Amygdala (tissue), 56 donors: ENCODE measurements around the gene TRIM58.

Experiments
- DNase-seq, 56 donors: peaks; one replicate each; lab custom pipeline; 2025; lab: John Stamatoyannopoulos, UW

The TRIM58 gene

DNA sequence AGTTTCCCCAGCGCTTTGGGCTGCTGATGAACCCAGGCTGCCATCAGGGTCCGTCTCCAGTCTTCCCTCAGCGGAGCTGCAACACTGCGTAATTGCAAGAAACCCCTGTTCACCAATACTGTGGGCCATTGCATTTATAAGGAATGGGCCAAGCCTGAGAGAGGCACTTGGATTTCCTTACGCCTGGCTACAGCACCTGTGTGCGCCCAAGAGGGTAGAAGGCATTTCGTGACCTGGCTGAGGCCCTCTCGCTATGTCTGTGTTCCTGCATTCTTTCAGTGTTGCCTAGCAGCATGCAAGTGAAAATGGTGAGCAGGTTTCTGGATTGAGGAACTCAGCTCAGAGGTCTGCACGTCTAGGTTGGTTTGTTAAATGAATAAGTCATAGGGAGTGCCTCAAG, 26.4 kb downstream of the TRIM58 start:
- no peak for DNase-seq

DNA sequence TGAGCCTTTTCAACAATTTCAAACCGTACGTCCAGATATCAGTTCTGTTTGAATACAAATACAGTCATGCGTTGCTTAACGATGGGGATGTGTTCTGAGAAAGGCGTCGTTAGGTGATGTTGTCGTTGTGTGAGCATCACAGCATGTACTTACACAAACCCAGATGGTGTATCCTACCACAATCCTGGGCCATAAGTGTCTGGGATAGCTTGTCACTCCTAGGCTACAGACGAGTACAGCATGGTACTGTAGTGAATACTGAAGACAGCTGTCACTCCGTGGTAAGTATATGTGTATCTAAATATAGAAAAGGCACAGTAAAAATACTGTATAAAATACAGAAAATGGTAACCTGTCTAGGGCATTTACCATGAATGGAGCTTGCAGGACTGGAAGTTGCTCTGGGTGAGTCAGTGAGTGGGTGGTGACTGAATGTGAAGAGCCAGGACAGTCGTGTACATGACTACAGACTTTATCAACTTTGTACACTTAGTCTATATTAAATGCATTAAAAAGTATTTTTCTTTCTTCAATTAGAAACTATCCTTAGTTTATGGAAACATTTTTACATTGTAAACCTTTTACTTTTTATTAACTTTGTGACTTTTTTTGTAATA, 27.9 kb downstream of the TRIM58 start:
- DNase-seq, result no peak

DNA sequence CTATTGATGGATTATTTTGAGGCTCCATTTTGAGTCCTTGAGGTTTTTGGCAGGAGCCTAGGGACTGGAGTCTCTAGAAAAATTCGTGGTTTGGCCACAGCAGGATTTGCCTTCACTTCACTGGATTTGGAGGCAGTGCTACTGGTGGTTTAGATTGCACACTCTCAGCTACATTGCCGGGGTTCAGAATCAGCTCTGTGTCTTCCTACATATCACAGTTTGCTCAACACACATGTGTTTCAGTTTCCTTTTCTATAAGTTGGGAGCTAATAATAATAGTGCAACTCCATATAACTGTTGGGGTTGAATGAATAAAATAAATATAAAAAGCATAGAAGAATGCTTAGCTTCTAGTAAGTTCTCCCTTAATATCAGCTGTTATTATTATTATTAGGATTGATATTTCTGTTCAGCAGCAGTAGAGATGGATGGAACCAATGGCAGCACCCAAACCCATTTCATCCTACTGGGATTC, 38.2 kb downstream of the TRIM58 start, which contains the start of gene OR2W3:
Gene OR2W3 (plus strand): TSS at position 425 of the 475 bp plus-strand sequence. CDS start 0 bp downstream, at position 425.
- DNase-seq, result no peak

DNA sequence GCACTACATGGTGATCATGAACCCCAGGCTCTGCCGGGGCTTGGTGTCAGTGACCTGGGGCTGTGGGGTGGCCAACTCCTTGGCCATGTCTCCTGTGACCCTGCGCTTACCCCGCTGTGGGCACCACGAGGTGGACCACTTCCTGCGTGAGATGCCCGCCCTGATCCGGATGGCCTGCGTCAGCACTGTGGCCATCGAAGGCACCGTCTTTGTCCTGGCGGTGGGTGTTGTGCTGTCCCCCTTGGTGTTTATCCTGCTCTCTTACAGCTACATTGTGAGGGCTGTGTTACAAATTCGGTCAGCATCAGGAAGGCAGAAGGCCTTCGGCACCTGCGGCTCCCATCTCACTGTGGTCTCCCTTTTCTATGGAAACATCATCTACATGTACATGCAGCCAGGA, 39.0 kb downstream of the TRIM58 start:
- DNase-seq, result no peak

DNA sequence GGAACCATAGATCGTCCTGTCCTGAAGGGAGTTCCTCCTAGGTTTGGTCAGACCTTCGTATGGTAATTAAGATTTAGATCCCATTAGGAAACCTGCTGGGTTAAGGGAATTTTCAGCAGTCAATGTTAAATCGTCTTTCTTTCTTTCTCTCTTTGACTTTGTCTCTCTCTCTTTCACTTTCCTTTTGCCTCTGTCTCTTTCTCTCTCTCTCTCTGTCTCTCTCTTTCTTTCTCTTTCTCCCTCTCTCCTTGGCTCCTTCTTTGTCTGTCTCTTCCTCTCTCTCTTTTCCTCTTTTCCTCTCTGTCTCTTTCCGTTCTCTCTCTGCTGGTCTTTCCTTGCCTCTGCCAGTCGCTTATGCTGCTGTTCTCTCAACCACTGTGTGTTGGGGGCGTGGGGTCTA, 47.1 kb downstream of the TRIM58 start:
- DNase-seq, result no peak

DNA sequence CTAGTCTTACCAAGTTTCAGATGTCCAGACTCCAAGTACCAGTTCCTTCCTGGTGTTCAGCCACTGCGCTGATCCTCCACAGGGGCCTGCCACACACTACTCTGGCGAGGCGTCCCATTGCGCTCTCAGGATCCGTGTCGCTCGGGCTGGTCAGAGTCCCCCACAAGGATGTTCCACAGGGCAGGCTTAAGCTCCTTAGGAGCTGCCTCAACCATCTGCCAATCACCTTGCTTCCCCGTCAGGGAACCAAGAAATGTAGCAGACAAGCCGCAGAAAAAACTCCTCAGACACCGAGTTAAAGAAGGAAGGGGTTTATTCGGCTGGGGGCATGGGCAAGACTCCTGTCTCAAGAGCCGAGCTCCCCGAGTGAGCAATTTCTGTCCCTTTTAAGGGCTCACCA, 48.2 kb downstream of the TRIM58 start:
- no peak for DNase-seq

DNA sequence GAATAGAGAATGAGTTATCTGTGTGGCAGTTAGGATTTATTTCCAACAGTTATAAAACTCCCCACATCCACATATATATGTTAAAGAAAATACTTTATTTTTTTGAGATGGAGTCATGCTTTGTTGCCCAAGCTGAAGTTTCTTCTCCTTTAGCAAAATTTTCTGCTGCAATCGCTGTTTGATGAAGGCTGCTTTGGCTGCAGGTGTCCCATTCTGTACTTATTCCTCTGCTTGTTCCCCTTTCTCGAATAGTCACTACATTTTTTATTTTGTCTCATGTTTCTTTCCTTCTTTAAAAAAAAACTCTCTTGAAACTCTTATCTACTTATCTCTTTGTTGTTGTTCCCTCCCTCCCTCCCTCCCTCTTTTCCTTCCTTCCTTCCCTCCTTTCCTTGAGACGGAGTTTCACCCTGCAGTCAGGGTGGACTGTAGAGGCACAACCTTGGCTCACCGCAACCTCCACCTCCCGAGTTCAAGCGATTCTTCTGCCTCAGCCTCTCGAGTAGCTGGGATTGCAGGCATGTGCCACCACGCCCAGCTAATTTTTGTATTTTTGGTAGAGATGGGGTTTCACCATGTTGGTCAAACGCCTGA, 49.0 kb downstream of the TRIM58 start:
- DNase-seq, result peak in 1 of 56 donors; percentile 3

DNA sequence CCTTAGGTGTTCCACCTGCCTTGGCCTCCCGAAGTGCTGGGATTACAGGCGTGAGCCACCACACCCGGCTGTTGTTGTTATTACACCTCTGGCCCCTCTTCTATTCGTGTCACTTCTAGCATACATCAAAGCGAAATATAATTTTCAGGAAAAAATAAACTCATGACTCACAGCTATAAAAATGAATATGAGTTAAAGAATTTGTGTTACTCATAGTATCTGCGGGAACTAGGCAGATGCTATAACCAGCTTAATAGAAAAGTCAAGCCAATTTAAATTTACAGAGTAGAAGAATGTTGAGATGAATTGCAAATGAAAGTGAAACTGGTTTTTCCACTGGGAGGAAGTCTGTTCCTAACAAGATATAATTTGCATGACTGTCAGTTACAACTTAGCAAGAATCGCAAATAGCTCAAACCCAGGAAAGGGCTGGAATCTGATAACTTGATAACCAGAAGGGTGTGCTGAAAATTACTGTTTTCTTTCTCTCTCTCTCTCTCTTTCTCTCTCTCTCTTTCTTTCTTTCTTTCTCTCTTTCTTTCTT, 49.6 kb downstream of the TRIM58 start:
- peak in 1 of 56 donors; percentile 7 for DNase-seq

DNA sequence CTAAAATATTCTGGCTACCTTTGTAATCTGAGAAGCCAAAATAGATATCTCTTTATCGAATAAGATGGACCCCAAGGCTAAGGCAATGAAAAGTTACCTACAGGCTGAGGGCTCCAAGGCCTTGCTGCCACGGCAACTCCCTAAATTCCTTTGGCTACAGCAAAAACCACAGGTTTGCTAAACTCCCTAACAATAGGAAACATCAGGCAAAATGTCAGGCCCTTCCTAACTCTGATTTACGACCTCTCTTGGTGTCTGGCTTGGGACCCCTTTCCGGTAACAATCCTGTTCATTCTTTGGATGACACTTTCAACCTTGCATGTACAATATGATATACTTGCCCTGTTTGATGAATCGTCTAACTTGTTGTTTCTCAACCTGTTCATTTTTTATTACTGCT, 51.8 kb downstream of the TRIM58 start:
- no peak for DNase-seq

DNA sequence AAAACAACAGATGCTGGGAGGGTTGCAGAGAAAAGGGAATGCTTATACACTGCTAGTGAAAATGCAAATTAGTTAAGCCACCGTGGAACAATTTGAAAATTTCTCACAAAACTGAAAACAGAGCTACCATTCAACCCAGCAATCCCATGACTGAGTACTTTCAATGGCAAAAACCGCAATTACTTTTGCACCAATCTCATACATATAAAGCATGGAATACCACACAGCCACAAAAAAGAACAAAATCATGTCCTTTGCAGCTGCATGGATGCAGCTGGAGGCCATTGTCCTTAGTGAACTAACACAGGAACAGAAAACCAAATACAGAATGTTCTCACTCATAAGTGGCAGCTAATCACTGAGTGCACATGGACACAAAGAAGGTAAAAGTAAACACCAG, 56.8 kb downstream of the TRIM58 start:
- DNase-seq, result no peak

DNA sequence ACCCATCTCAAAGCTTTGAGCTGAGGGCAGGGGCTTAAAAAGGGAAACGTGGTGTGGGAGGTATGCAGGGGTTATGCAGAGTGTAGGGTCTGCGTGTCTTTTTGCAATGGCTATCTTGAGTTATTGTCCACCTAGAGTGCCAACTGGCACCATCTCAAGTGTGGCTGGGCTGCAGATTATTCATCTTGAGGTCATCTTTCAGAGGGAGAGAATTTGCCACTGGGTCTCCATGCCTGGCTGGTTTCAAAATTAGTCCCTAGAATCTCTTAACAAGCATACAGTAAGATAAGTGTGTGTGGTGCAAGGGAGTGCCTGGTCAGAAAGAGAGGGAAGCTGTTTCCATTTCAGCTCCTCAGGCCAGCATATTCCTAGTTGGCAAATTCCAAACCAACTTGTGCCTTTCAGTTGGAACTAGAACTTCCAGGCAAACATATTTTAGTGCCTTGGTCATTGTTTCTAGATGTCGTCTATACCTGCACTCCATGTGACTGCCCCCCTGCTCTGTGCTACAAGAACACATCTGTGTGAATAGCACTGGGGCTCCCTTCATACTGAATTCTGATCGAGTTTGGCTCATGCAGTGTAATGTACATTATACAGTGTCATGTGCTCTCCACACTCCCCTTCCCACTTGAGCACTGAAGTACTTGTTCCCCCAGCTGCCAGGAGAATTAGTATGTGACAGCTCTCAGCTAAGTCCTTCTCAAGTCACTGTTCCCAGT, 58.1 kb downstream of the TRIM58 start:
- DNase-seq, result no peak

DNA sequence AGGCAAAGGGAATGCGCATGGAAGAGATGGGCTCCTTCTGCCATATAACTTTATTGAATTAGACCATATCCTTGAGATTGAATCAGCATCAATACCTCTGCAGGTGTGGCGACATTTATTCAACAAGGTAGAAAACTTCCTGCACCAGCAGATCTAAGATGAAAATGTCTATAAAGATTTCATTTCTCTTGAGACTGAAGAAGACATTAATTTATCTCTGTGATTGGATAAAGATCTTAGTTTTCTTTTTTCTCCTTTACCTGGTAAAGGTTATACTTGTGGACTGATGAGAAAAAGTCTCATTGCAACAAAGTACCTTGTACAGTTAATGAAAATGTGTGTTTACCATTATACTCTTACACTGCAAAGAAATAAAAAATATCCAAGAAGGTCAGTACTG, 63.0 kb downstream of the TRIM58 start, which contains the start of gene OR2T8:
Gene OR2T8 (plus strand): TSS at position 301 of the 400 bp plus-strand sequence. CDS start 766 bp downstream, outside the sequence.
- no peak for DNase-seq

DNA sequence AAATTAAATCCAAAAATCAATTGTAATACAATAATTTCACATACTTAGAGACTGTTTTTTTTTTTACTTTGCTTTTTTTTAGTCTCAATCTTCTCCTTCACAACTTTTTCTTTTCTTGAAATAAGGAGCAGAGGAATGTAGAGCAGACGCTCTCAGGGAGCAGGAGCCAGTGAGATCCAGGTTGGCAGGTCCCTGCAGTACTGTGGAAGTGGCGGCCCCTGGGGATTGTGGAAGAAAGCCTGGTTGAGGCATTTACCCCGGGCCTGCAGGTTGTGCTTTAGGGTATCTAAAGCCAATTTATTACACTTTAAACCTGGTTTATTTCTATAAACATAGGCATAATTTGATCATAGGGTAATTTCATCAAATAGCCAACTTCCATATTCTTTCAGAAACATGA, 67.0 kb downstream of the TRIM58 start:
- DNase-seq, result no peak

DNA sequence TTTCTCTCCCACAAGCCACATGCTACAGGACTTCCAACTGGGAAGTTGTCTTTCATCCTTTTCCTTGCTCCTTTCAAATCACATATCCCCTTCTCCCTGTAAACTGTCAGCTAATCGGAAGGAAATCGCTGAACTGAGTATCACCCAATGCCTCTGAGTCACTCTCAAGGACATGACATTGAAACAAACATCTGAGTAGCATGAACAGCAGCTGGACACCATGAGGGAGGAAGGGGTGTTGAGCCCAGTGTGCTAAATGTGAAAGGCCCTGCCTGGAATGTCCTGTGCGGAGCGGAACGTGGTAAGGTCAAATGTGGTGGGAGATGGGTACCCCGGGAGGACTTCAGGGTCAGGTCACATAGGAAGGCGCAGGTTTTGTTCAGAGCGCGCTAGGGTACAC, 67.9 kb downstream of the TRIM58 start, which contains the start of gene OR2AJ1:
Gene OR2AJ1 (plus strand): TSS at position 22 of the 400 bp plus-strand sequence. CDS start 8,880 bp downstream, outside the sequence.
- no peak for DNase-seq
